NCI-H82 (cell line): Measurements from ENCODE around the gene BAZ2A.

Experiments
- DNase-seq: peaks from one replicate; lab custom pipeline; 2025; lab: John Stamatoyannopoulos, UW

The BAZ2A gene

DNA sequence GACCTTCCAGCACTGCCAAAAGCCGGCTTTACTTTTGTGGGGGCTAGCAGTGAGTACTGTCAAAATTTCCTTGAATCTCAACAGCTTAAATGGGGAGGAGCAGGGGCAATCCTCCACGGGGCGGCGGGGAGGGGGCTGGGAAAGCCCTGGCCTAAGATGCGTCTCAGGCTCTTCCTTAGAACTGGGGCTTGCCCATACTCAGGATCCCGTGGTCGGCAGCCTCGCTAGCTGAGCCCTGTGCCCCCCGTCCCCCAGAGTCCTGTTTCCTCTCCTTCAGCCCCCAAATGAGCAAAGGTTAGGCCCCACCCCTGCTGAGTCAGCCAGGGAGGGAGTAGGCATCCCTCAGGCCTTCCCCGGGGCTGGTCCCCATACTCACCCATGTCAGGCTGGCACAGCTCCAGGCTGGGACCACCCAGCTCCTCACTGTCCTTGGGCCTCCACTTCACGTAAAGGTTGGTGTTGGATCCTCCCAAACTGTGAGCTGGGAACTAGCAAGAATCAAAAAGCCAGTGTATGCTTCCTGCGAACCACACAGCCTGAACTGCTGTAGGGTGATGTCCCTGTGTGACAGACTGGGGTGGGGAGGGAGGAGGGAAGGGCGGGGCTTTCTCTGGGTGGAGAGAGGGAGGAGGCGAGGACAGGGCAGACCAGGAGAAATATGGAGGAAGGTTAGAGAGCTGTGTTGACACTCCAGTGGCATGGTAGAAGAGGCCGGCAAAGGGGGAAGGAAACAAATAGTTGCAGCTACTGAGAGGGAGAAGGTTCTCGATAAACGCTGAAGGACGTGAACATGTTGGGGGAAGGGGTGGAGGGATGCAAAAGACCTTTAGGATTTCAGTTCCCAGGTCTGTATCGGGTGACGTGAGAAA, 5.9 kb upstream of the BAZ2A start:
- peak; percentile 95 for DNase-seq

GRCh38 chr12:56634837-56635791, 5.0 kb upstream of the BAZ2A start:
- peak; percentile 95 for DNase-seq

- DNase-seq = peak; percentile 93
These were observed 4.2 kb upstream of the BAZ2A start for GRCh38 chr12:56634242-56634836.

- peak; percentile 92 for DNase-seq
These were observed 3.5 kb upstream of the BAZ2A start for GRCh38 chr12:56633468-56634241.

- DNase-seq = peak; percentile 92
These were observed 2.8 kb upstream of the BAZ2A start for GRCh38 chr12:56632701-56633467.

- peak; percentile 98 for DNase-seq
These were observed 1.9 kb upstream of the BAZ2A start for GRCh38 chr12:56631790-56632700.

- peak; percentile 58 for DNase-seq
These were observed 507 bp downstream of the BAZ2A start for GRCh38 chr12:56629459-56630179.

DNA sequence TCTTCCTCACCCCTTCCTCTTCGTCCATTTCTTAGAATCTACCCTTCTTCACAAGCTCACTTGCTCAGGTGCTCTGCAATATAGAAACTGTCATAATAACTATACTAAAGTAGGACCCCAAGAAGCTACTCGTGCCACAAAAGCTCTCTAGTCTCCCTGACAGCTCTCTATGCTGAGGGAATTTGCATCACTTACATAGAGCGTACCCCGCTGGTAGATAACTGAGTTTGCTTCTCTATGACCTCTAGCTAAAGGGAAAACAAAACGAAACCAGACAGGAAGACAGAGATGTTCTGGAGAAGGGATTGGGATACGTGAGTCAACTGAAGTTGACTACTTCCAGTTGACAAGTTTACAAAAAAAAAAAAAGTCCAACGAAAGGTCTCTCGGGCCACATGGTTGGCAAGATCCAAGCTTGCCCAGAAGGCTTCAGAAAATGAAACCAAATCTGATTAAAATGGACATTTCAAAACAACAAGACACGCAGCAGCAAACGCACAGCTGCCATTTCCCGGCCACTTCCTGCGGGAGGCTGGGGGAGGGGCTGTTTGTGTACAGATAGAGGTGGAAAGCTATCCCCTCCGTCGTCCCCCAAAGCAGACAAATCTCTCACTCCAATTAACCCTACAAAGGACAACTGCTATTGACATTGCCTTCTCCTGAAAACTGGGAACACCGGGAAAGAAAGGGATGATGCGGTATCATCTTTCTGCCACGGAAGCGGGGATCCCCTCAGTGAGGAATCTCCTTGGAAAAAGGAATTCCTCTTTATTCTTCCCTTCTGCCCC, 1.3 kb downstream of the BAZ2A start:
- DNase-seq = peak; percentile 81

GRCh38 chr12:56626701-56627100, 3.4 kb downstream of the BAZ2A start:
- DNase-seq = no peak

DNA sequence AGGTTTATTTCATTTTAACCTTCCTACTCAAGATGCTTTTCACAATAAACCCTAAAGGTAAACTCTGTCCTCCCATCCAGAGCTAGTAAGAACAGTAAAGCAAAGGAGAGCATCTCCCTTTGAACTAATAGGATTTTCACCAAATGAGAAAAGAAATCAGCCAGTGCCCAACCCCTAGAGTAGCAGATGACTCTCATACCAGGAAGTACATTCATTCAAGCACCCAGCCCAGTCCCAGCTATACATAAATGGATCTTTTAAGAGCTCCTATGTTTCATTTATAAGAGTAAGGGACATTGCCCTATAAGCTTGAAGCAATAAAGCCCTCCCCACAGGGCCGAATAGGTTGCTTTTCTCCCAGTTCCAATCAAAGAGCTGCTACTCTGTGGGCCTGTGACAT, 7.6 kb downstream of the BAZ2A start:
- peak; percentile 33 for DNase-seq

- no peak for DNase-seq
These were observed 13.2 kb downstream of the BAZ2A start for GRCh38 chr12:56616925-56617324.

GRCh38 chr12:56616244-56616643, 13.9 kb downstream of the BAZ2A start:
- no peak for DNase-seq

- DNase-seq = no peak
These were observed 15.5 kb downstream of the BAZ2A start for GRCh38 chr12:56614627-56615026.

- DNase-seq = no peak
These were observed 25.8 kb downstream of the BAZ2A start for GRCh38 chr12:56604355-56604754.

DNA sequence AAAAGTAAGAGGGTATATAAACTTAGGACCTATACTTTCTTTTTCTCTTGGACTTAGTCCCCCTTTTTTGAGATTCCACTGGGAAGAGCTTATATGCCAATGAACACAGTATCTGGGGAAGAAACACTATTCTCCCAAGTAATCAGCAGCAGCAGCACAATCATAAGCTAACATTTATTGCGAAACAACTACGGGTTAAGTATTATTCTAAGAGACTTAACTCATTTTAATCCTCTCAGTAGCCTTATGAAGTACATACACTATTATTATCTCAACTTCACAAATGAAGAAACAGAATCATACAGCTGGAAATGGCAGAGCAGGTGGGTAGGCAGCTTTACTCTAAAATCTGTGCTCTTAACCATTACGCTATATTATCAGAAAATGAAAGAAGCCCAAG, 27.9 kb downstream of the BAZ2A start:
- no peak for DNase-seq

GRCh38 chr12:56601503-56601902, 28.6 kb downstream of the BAZ2A start:
- DNase-seq = peak; percentile 65

DNA sequence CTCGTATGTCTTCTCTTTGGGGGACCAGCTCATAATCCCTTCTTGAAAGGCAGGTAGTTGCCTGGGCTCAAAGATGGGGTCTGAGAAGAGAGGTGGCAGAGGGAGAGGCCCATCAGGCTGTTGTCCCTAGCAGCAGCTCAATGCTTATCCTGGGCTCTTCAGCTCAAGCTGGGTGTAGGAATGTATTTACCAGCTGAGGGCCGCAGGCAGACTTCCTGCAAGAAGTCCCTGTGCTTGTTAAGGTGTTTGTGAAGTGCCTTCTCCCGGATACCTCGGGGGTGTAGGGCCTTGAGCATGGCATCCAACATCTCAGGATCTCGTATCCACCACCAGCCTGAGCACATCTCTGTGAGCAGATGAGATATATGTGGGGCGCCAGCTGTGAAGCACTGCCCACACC, 29.4 kb downstream of the BAZ2A start:
- no peak for DNase-seq

- no peak for DNase-seq
These were observed 30.3 kb downstream of the BAZ2A start for GRCh38 chr12:56599797-56600196.
